ENCODE data around the gene HDDC3.

HDDC3 gene

DNA sequence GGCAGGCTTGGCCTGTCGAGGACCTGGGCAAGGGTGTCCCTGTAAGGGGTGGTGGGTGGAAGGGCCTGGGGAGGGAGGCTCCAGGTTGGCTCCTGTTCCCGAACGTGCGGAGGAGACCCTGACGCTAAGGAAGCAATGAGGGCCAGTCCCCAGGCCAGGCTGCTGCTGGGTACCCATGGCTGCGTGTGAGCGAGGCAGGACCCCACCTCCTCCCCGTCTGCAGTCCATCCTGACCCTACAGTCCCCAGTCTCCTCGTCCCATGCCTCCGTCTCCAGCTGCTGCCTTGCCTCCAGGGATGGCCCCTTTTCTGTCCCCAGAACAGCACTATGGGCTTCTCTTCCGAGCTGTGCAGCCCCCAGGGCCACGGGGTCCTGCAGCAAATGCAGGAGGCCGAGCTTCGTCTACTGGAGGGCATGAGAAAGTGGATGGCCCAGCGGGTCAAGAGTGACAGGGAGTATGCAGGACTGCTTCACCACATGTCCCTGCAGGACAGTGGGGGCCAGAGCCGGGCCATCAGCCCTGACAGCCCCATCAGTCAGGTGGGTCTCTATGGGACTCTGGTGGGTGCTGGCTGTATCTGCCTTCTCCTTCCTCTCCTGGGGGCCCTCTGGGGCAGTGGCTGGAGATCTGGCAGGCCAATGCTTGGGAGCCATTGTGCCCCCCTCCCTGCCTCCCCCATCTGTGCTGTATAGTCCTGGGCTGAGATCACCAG, 47.5 kb downstream of the HDDC3 start:
- Mint-ChIP-seq H3K9me3 (no peaks in the 10 kb centered on the region), H3K27ac (peak overlapping the region; percentile 39), H3K27me3 (peaks cover 4% of the 10 kb centered on the region), H3K36me3 (ENCODE audit: low read depth) (no peaks in the 10 kb centered on the region), H3K4me1 (peaks cover 19% of the 10 kb centered on the region), H3K4me3 (peak overlapping the region; percentile 49)
- DNase-seq (no peak), ATAC-seq (peak; percentile 1)

DNA sequence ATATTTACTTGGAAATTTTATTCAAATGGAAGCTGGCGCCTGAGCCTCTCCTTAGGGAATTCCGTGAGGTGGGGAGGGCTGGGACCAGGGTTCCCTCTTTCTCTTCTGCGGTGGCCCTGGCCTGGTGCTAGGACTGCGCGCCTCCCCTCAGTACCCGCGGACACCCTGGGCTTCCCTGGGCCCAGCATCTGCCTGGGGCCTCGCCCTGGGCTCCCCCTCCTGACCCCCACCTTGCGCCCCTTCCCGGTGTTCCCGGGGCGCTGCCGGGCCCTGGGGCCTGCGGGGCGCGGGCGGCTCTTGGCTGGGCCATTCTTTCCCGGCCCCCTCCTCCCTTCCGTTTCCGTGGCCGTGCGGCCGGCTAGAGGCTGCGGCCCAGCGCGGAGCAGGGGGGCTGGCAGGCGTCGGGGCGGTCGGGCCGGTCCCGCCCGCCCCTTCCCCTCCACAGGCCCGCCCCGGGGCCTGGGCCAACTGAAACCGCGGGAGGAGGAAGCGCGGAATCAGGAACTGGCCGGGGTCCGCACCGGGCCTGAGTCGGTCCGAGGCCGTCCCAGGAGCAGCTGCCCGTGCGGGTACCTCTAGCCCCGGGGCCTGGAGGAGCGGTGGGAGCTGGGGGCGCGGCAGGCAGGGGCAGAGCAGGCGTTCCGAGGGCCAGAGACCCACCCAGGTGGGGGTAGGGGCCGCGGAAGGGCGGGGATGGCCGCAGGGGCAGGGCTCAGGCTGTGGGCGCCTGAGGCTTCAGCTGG, 48.2 kb downstream of the HDDC3 start, which contains the start of gene FES:
FES (plus strand) TSS at position 529 of the 743 bp plus-strand sequence. CDS start 542 bp downstream, outside the sequence.
- peak within 1 kb of the TSS; percentile 49 for H3K27ac Mint-ChIP-seq
- ATAC-seq = peak; percentile 2

GRCh38 chr15:90883526-90883975, 48.8 kb downstream of the HDDC3 start:
- Mint-ChIP-seq H3K27me3 (peaks cover 4% of the 10 kb centered on the region), H3K4me3 (no peak overlapping the region), H3K36me3 (ENCODE audit: low read depth) (peaks cover 10% of the 10 kb centered on the region), H3K9me3 (no peaks in the 10 kb centered on the region), H3K27ac (peak overlapping the region; percentile 49), H3K4me1 (peaks cover 19% of the 10 kb centered on the region)
- DNase-seq (no peak), ATAC-seq (peak; percentile 6)

More for the DNA sequence above, 48.2 kb downstream of the HDDC3 start, which contains the start of gene FES:
- Mint-ChIP-seq H3K27me3 (peaks cover 4% of the 10 kb centered on the region), H3K4me3 (peak within 1 kb of the TSS; percentile 49), H3K36me3 (ENCODE audit: low read depth) (peaks cover 7% of the 10 kb centered on the region), H3K9me3 (no peaks in the 10 kb centered on the region), H3K4me1 (peaks cover 19% of the 10 kb centered on the region)
- DNase-seq = no peak

GRCh38 chr15:90882781-90883525, 49.4 kb downstream of the HDDC3 start:
- Mint-ChIP-seq H3K27ac (no peak overlapping the region), H3K9me3 (no peaks in the 10 kb centered on the region), H3K4me1 (peaks cover 19% of the 10 kb centered on the region), H3K36me3 (ENCODE audit: low read depth) (peaks cover 16% of the 10 kb centered on the region), H3K4me3 (no peak overlapping the region), H3K27me3 (peaks cover 4% of the 10 kb centered on the region)
- peak; percentile 9 for ATAC-seq
- DNase-seq = no peak

- Mint-ChIP-seq H3K4me3 (no peak overlapping the region), H3K36me3 (ENCODE audit: low read depth) (peaks cover 24% of the 10 kb centered on the region), H3K27me3 (peaks cover 3% of the 10 kb centered on the region), H3K4me1 (peaks cover 19% of the 10 kb centered on the region), H3K9me3 (no peaks in the 10 kb centered on the region), H3K27ac (no peak overlapping the region)
- ATAC-seq (no peak), DNase-seq (no peak)
Observed at GRCh38 chr15:90881978-90882721, 50.2 kb downstream of the HDDC3 start.

DNA sequence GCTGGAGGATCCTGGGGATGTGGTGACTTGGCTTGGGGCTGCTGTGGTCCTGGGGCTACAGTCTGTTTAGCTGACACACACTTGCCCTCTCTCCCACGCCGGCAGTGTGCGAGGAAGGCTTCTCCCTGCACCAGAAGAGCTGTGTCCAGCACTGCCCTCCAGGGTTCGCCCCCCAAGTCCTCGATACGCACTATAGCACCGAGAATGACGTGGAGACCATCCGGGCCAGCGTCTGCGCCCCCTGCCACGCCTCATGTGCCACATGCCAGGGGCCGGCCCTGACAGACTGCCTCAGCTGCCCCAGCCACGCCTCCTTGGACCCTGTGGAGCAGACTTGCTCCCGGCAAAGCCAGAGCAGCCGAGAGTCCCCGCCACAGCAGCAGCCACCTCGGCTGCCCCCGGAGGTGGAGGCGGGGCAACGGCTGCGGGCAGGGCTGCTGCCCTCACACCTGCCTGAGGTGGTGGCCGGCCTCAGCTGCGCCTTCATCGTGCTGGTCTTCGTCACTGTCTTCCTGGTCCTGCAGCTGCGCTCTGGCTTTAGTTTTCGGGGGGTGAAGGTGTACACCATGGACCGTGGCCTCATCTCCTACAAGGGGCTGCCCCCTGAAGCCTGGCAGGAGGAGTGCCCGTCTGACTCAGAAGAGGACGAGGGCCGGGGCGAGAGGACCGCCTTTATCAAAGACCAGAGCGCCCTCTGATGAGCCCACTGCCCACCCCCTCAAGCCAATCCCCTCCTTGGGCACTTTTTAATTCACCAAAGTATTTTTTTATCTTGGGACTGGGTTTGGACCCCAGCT, 51.0 kb downstream of the HDDC3 start:
- H3K27me3 Mint-ChIP-seq = peaks cover 3% of the 10 kb centered on the region
- ATAC-seq = no peak
- H3K9me3 Mint-ChIP-seq = no peaks in the 10 kb centered on the region
- no peak overlapping the region for H3K4me3 Mint-ChIP-seq
- peaks cover 19% of the 10 kb centered on the region for H3K4me1 Mint-ChIP-seq
- peaks cover 32% of the 10 kb centered on the region for H3K36me3 Mint-ChIP-seq (ENCODE audit: low read depth)
- no peak for DNase-seq
- H3K27ac Mint-ChIP-seq = no peak overlapping the region

DNA sequence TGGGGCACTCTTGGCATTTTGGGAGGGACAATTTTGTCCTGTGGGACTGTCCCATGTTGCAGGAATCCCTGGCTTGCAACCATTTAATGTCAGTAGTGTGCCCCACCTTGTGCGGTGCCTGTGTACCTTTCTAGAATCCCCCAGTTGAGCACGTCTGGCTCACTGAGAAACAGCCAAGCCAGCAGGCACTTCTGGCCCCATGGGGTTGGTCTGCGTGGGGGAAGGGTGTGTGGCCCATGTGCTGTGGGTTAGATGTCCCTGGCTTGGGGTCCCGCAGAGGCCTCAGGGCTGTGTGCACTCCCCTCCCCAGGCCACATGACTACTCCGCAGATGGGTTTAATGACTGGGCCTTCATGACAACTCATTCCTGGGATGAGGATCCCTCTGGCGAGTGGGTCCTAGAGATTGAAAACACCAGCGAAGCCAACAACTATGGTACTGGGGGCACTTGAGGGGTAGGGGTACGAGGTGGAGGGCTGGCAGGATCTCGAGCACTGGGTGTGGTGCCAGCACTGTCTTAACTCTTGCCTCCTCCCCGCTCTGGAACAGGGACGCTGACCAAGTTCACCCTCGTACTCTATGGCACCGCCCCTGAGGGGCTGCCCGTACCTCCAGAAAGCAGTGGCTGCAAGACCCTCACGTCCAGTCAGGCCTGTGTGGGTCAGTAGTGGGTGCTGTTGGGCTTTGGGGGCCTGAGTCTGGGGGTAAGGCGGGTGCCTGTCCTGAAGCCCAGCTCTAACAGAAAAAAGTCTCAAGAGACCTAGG, 51.8 kb downstream of the HDDC3 start:
- no peak overlapping the region for H3K27ac Mint-ChIP-seq
- no peak overlapping the region for H3K4me3 Mint-ChIP-seq
- DNase-seq (no peak), ATAC-seq (no peak)
- H3K9me3 Mint-ChIP-seq = no peaks in the 10 kb centered on the region
- H3K4me1 Mint-ChIP-seq = peaks cover 11% of the 10 kb centered on the region
- peaks cover 3% of the 10 kb centered on the region for H3K27me3 Mint-ChIP-seq
- H3K36me3 Mint-ChIP-seq (ENCODE audit: low read depth) = peaks cover 36% of the 10 kb centered on the region

Measured in activated naive CD8-positive, alpha-beta T cell treated with anti-CD3 and anti-CD28 coated beads, Interleukin-2, amount 50 U/mL, for 24 hours (primary cell).